ENCODE measurements around the gene NEK6.

DNA sequence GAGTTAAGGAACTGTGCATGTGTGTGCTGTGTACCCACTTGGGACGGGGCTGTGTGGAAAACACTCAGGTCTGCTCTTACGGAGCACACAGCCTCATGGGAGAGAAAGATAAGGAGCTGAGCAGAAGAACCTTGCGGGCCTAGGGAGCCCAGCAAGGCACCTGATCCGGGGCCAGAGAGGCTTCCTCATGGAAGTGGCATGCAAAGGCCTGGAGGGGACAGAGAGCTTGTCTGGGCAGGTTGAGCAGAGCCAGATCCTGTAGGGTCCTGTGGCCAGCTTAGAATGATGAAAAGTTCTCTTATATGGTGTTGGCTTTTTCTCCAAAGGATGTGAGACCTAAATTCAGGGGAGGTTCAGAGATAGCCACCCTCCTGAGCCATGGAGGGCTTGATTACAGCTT lies 45.2 kb downstream of the NEK6 start:
- no peak for TF ChIP-seq CTCF (IDR thresholded peaks at IDR 0.05; ENCODE audit: low read depth, low read length, poor library complexity, severe bottlenecking)
- TF ChIP-seq EZH2phosphoT487 (IDR thresholded peaks at IDR 0.05; ENCODE audit: borderline replicate concordance, low read length), result no peak
